GM23338 (cell line): ENCODE data around the gene CLEC14A.

Experiments
- CTCF ChIP-seq, 2 experiments: fragments of 200-600 bp in 1 of 2; sonication (generic) in 1 of 2; conservative IDR thresholded peaks; 2 replicates each; pipeline versions ENCODE4 v1.5.1 to v1.6.1; 2016 to 2017; ENCODE audit warnings: antibody characterized with exemption in 2 of 2, low read depth in 2 of 2, mild to moderate bottlenecking in 2 of 2, moderate library complexity in 1 of 2
- EZH2 ChIP-seq: fragments of 200-600 bp; sonication (generic); IDR thresholded peaks from one replicate; pipeline ENCODE4 v1.8.0; 2017; ENCODE audit warnings: antibody characterized with exemption, mild to moderate bottlenecking, low read depth; ENCODE audit not compliant: unreplicated experiment

- TF ChIP-seq EZH2 (peak; percentile 76), CTCF (conservative IDR thresholded peaks at IDR 0.05; ENCODE audit: low read depth in 2 of 2) (no peak)
Measured at GRCh38 chr14:38254571-38255407, 1.1 kb downstream of the CLEC14A start.
